Neural progenitor cell (in vitro differentiated cells): Measurements from ENCODE around the gene ATP10A. TPM values are rescaled to one million over a fixed set of nuclear protein-coding genes. Genes with fewer than 3 reads are reported as not detected.

Experiments used
- DNase-seq: peaks from one replicate; pipeline ENCODE4 v3.0.0-alpha.2; 2016; ENCODE audit warnings: low spot score
- H2AFZ ChIP-seq: fragments of 200-600 bp; sonication (generic); replicated peaks from 2 replicates; pipeline ENCODE4 v1.6.1; 2016; ENCODE audit warnings: antibody characterized with exemption
- H3F3A ChIP-seq: fragments of 200-600 bp; sonication (generic); 2 replicates; pipeline ENCODE4 v1.6.1; 2016; ENCODE audit warnings: antibody characterized with exemption, low read depth
- H3K27ac ChIP-seq: fragments of 200-600 bp; sonication (generic); 2 replicates; pipeline ENCODE4 v1.5.1; 2016; ENCODE audit warnings: mild to moderate bottlenecking
- H3K27me3 ChIP-seq: fragments of 200-600 bp; sonication (generic); 2 replicates; pipeline ENCODE4 v1.6.1; 2016; ENCODE audit warnings: mild to moderate bottlenecking, moderate library complexity
- H3K36me3 ChIP-seq: fragments of 200-600 bp; sonication (generic); 2 replicates; pipeline ENCODE4 v1.5.1; 2016
- H3K4me1 ChIP-seq: fragments of 200-600 bp; sonication (generic); 2 replicates; pipeline ENCODE4 v1.6.1; 2016; ENCODE audit warnings: mixed run types
- H3K4me2 ChIP-seq: fragments of 200-600 bp; sonication (generic); 2 replicates; pipeline ENCODE4 v1.6.1; 2016
- H3K4me3 ChIP-seq: fragments of 200-600 bp; sonication (generic); 2 replicates; pipeline ENCODE4 v1.5.1; 2016
- H3K79me2 ChIP-seq: fragments of 200-600 bp; sonication (generic); 2 replicates; pipeline ENCODE4 v1.6.1; 2016; ENCODE audit warnings: low read depth
- H3K9ac ChIP-seq: fragments of 200-600 bp; sonication (generic); 2 replicates; pipeline ENCODE4 v1.6.1; 2016
- H3K9me3 ChIP-seq: fragments of 200-600 bp; sonication (generic); 2 replicates; pipeline ENCODE4 v1.5.1; 2016; ENCODE audit warnings: low read depth
- H4K20me1 ChIP-seq: fragments of 200-600 bp; sonication (generic); 2 replicates; pipeline ENCODE4 v1.6.1; 2016; ENCODE audit warnings: low read depth
- H3K27ac Mint-ChIP-seq: 3 replicates; pipeline ENCODE4 v1.8.0; 2021; ENCODE audit warnings: mixed read lengths
- H3K27me3 Mint-ChIP-seq: 2 replicates; pipeline ENCODE4 v1.8.0; 2022; ENCODE audit warnings: low read depth, mild to moderate bottlenecking, inconsistent platforms, moderate library complexity, mixed read lengths; ENCODE audit not compliant: insufficient read depth
- H3K36me3 Mint-ChIP-seq: 3 replicates; pipeline ENCODE4 v1.8.0; 2021; ENCODE audit warnings: mixed read lengths
- H3K4me1 Mint-ChIP-seq: 3 replicates; pipeline ENCODE4 v1.8.0; 2021; ENCODE audit warnings: mixed read lengths
- H3K4me3 Mint-ChIP-seq: 3 replicates; pipeline ENCODE4 v1.8.0; 2021; ENCODE audit warnings: mild to moderate bottlenecking, moderate library complexity, mixed read lengths
- H3K9me3 Mint-ChIP-seq: 3 replicates; pipeline ENCODE4 v1.8.0; 2020; ENCODE audit warnings: mixed read lengths
- CTCF ChIP-seq: fragments of 200-600 bp; sonication (generic); IDR thresholded peaks from 2 replicates; pipeline ENCODE4 v1.5.1; 2017; ENCODE audit warnings: antibody characterized with exemption, mild to moderate bottlenecking
- EZH2 ChIP-seq: fragments of 200-600 bp; sonication (generic); IDR thresholded peaks from 2 replicates; pipeline ENCODE4 v1.6.1; 2017; ENCODE audit warnings: antibody characterized with exemption, mild to moderate bottlenecking, moderate library complexity
- EZH2phosphoT487 ChIP-seq: fragments of 200-600 bp; sonication (generic); IDR thresholded peaks from 2 replicates; pipeline ENCODE4 v1.6.1; 2017; ENCODE audit warnings: antibody characterized with exemption
- total RNA-seq: library from RNA; depleted of rRNA; stranded (reverse); fragments of >200 nt; gene quantifications from 2 replicates; pipeline ENCODE4 v1.2.3, GENCODE V29; 2015; ENCODE audit warnings: low replicate concordance

The ATP10A gene
- total RNA-seq, 1 donor from 2014 or later = 0.32 TPM

- Histone ChIP-seq H3K4me3 (no peak overlapping the region), H3K27me3 (no peaks in the 10 kb centered on the region), H3F3A (no peaks in the 10 kb centered on the region), H3K36me3 (no peaks in the 10 kb centered on the region), H2AFZ (no peak overlapping the region), H3K4me2 (no peak overlapping the region), H3K27ac (no peak overlapping the region), H3K79me2 (no peaks in the 10 kb centered on the region), H4K20me1 (no peaks in the 10 kb centered on the region), H3K9ac (no peak overlapping the region), H3K9me3 (no peaks in the 10 kb centered on the region), H3K4me1 (peaks cover 8% of the 10 kb centered on the region)
- Mint-ChIP-seq H3K4me3 (no peak overlapping the region), H3K36me3 (no peaks in the 10 kb centered on the region), H3K27me3 (peaks cover 3% of the 10 kb centered on the region), H3K4me1 (peaks cover 19% of the 10 kb centered on the region), H3K9me3 (peaks cover 3% of the 10 kb centered on the region), H3K27ac (no peak overlapping the region)
- no peak for DNase-seq
- TF ChIP-seq CTCF (no peak), EZH2phosphoT487 (no peak), EZH2 (no peak)
Observed at GRCh38 chr15:25812845-25813244, 50.3 kb downstream of the ATP10A start.

GRCh38 chr15:25812073-25812472 is 51.1 kb downstream of the ATP10A start:
- Mint-ChIP-seq H3K4me1 (peaks cover 19% of the 10 kb centered on the region), H3K4me3 (no peak overlapping the region), H3K27me3 (peaks cover 3% of the 10 kb centered on the region), H3K27ac (no peak overlapping the region), H3K36me3 (no peaks in the 10 kb centered on the region), H3K9me3 (peaks cover 3% of the 10 kb centered on the region)
- H3K4me1 ChIP-seq = peaks cover 8% of the 10 kb centered on the region
- H3K27ac ChIP-seq = no peak overlapping the region
- no peaks in the 10 kb centered on the region for H3K27me3 ChIP-seq
- no peaks in the 10 kb centered on the region for H3K79me2 ChIP-seq
- TF ChIP-seq EZH2phosphoT487 = no peak
- no peak for TF ChIP-seq EZH2
- TF ChIP-seq CTCF = no peak
- no peaks in the 10 kb centered on the region for H3K9me3 ChIP-seq
- no peak for DNase-seq
- H2AFZ ChIP-seq = no peak overlapping the region
- no peaks in the 10 kb centered on the region for H3K36me3 ChIP-seq
- no peak overlapping the region for H3K4me3 ChIP-seq
- H3K4me2 ChIP-seq = no peak overlapping the region
- no peak overlapping the region for H3K9ac ChIP-seq
- H4K20me1 ChIP-seq = no peaks in the 10 kb centered on the region
- no peaks in the 10 kb centered on the region for H3F3A ChIP-seq

- H3K27ac Mint-ChIP-seq = peak overlapping the region; percentile 91
- DNase-seq = no peak
- Histone ChIP-seq H2AFZ (peak overlapping the region; percentile 65), H3K79me2 (no peaks in the 10 kb centered on the region), H3K27me3 (no peaks in the 10 kb centered on the region), H3K9ac (no peak overlapping the region), H4K20me1 (no peaks in the 10 kb centered on the region), H3K4me2 (peak overlapping the region; percentile 29), H3K4me1 (peaks cover 8% of the 10 kb centered on the region), H3K36me3 (no peaks in the 10 kb centered on the region), H3K4me3 (no peak overlapping the region), H3K27ac (no peak overlapping the region), H3K9me3 (no peaks in the 10 kb centered on the region), H3F3A (no peaks in the 10 kb centered on the region)
- no peak overlapping the region for H3K4me3 Mint-ChIP-seq
- H3K9me3 Mint-ChIP-seq = peaks cover 3% of the 10 kb centered on the region
- H3K4me1 Mint-ChIP-seq = peaks cover 19% of the 10 kb centered on the region
- H3K27me3 Mint-ChIP-seq = peaks cover 3% of the 10 kb centered on the region
- no peak for TF ChIP-seq EZH2phosphoT487
- TF ChIP-seq CTCF = no peak
- no peak for TF ChIP-seq EZH2
- H3K36me3 Mint-ChIP-seq = no peaks in the 10 kb centered on the region
Observed at GRCh38 chr15:25811481-25811906, 51.6 kb downstream of the ATP10A start.
